H1 (cell line): ENCODE data around the gene NUBPL. TPM values are rescaled to one million over a fixed set of nuclear protein-coding genes. Genes with fewer than 3 reads are reported as not detected.

Source experiments
- CTCF ChIA-PET: fragments of 300-600 bp; sonication (Branson Sonifier 250); formaldehyde crosslinking; loops from one replicate; lab custom pipeline; 2021; ENCODE audit not compliant: partially characterized antibody; lab: Charles Lee
- POLR2A ChIA-PET: fragments of 300-600 bp; sonication (Branson Sonifier 250); formaldehyde crosslinking; loops from one replicate; lab custom pipeline; 2021; ENCODE audit warnings: inconsistent platforms; ENCODE audit not compliant: partially characterized antibody; lab: Charles Lee
- DNase-seq, 2 experiments: peaks; one replicate each; pipeline versions ENCODE4 v3.0.0 to v3.0.0-alpha.2; 2010 to 2022; ENCODE audit warnings: low spot score in 2 of 2, low read depth in 1 of 2, mixed read lengths in 1 of 2
- FAIRE-seq: peaks from 2 replicates; lab custom pipeline; 2011; peaks lifted over from hg19 to GRCh38; lab: Jason Lieb, UNC
- H2AFZ ChIP-seq: 2 replicates; pipeline ENCODE4 v1.8.1; 2012; ENCODE audit warnings: low read length, inconsistent platforms
- H2AK5ac ChIP-seq: 2 replicates; pipeline ENCODE4 v1.6.1; 2013; ENCODE audit warnings: low read depth, low read length
- H2BK120ac ChIP-seq: replicated peaks from 2 replicates; pipeline ENCODE3; 2013; ENCODE audit warnings: low read depth, low read length, inconsistent platforms
- H2BK12ac ChIP-seq: 2 replicates; pipeline ENCODE4 v1.6.1; 2013; ENCODE audit warnings: low read depth, low read length
- H2BK15ac ChIP-seq: 2 replicates; pipeline ENCODE4 v1.6.1; 2013; ENCODE audit warnings: low read length
- H2BK20ac ChIP-seq: 2 replicates; pipeline ENCODE4 v1.6.1; 2013; ENCODE audit warnings: low read length
- H2BK5ac ChIP-seq: 2 replicates; pipeline ENCODE4 v1.6.1; 2013; ENCODE audit warnings: low read depth, low read length
- H3K14ac ChIP-seq: 2 replicates; pipeline ENCODE4 v1.6.1; 2013; ENCODE audit warnings: inconsistent platforms; ENCODE audit not compliant: insufficient read length
- H3K18ac ChIP-seq: 2 replicates; pipeline ENCODE4 v1.6.1; 2013; ENCODE audit warnings: low read length; ENCODE audit errors: extremely low read depth
- H3K23ac ChIP-seq: 2 replicates; pipeline ENCODE4 v1.6.1; 2013; ENCODE audit warnings: inconsistent platforms; ENCODE audit not compliant: insufficient read length
- H3K23me2 ChIP-seq: 2 replicates; pipeline ENCODE4 v1.6.1; 2013; ENCODE audit warnings: low read depth, low read length
- H3K27ac ChIP-seq: 2 replicates; pipeline ENCODE4 v1.6.1; 2011; ENCODE audit warnings: low read depth, low read length, inconsistent platforms
- H3K27me3 ChIP-seq, 4 experiments: replicated peaks in 1 of 4; 1 replicate in 1 of 4; 2 replicates in 3 of 4; pipeline versions ENCODE4 v1.6.1 to v1.8.1; 2011 to 2013; ENCODE audit warnings: low read length in 3 of 4, mild to moderate bottlenecking in 3 of 4, inconsistent platforms in 2 of 4, mixed read lengths in 2 of 4, moderate library complexity in 1 of 4; ENCODE audit not compliant: control insufficient read depth in 3 of 4, insufficient read depth in 3 of 4; ENCODE audit errors: extremely low read depth in 1 of 4
- H3K36me3 ChIP-seq, 4 experiments: 2 replicates each; pipeline versions ENCODE4 v1.6.1 to v1.8.1; 2011 to 2013; ENCODE audit warnings: mild to moderate bottlenecking in 4 of 4, low read length in 3 of 4, moderate library complexity in 2 of 4, control low read depth in 1 of 4, inconsistent platforms in 1 of 4; ENCODE audit not compliant: insufficient read depth in 4 of 4, control insufficient read depth in 2 of 4
- H3K4ac ChIP-seq: replicated peaks from 2 replicates; pipeline ENCODE3; 2013; ENCODE audit warnings: low read length, low read depth, mixed read lengths, inconsistent platforms; ENCODE audit not compliant: insufficient read length
- H3K4me1 ChIP-seq, 4 experiments: replicated peaks in 1 of 4; 1 replicate in 1 of 4; 2 replicates in 3 of 4; pipeline versions ENCODE4 v1.6.1 to v1.8.1; 2011 to 2013; ENCODE audit warnings: low read length in 3 of 4, inconsistent platforms in 2 of 4, mixed read lengths in 1 of 4; ENCODE audit not compliant: insufficient read depth in 4 of 4, control insufficient read depth in 3 of 4
- H3K4me2 ChIP-seq, 2 experiments: 2 replicates each; pipeline versions ENCODE4 v1.6.1 to v1.8.1; 2011 to 2013; ENCODE audit warnings: low read depth in 2 of 2, low read length in 2 of 2, control low read depth in 1 of 2, inconsistent platforms in 1 of 2, mild to moderate bottlenecking in 1 of 2; ENCODE audit not compliant: insufficient read depth in 1 of 2
- H3K4me3 ChIP-seq, 4 experiments: fragments of 200-600, 300-600 bp in 1 of 4; sonication (generic), shearing (Covaris generic), sonication (Bioruptor Twin) in 1 of 4; 2 replicates each; pipeline versions ENCODE4 v1.5.1 to v1.8.1; 2011 to 2016; ENCODE audit warnings: low read length in 4 of 4, low read depth in 3 of 4, control low read depth in 2 of 4, inconsistent platforms in 2 of 4, mild to moderate bottlenecking in 2 of 4, mixed read lengths in 1 of 4, moderate library complexity in 1 of 4; ENCODE audit not compliant: insufficient read depth in 2 of 4; ENCODE audit errors: extremely low read depth in 1 of 4
- H3K56ac ChIP-seq: replicated peaks from 2 replicates; pipeline ENCODE3; 2013; ENCODE audit warnings: low read depth, mild to moderate bottlenecking, mixed read lengths, low read length, inconsistent platforms; ENCODE audit not compliant: insufficient read length
- H3K79me1 ChIP-seq: 2 replicates; pipeline ENCODE4 v1.6.1; 2013; ENCODE audit warnings: low read depth, low read length, control low read depth
- H3K79me2 ChIP-seq, 2 experiments: 2 replicates each; pipeline versions ENCODE4 v1.6.1 to v1.8.1; 2012 to 2013; ENCODE audit warnings: low read length in 2 of 2, mild to moderate bottlenecking in 2 of 2, inconsistent platforms in 1 of 2; ENCODE audit not compliant: insufficient read depth in 2 of 2, control insufficient read depth in 1 of 2
- H3K9ac ChIP-seq, 4 experiments: replicated peaks in 1 of 4; 1 replicate in 1 of 4; 2 replicates in 3 of 4; pipeline versions ENCODE4 v1.6.1 to v1.8.1; 2011 to 2013; ENCODE audit warnings: low read depth in 3 of 4, low read length in 3 of 4, control low read depth in 2 of 4, mild to moderate bottlenecking in 2 of 4, moderate library complexity in 2 of 4, inconsistent platforms in 1 of 4; ENCODE audit errors: extremely low read depth in 1 of 4
- H3K9me3 ChIP-seq, 2 experiments: 2 replicates each; pipeline versions ENCODE4 v1.6.1 to v1.8.1; 2012 to 2013; ENCODE audit warnings: mild to moderate bottlenecking in 2 of 2, moderate library complexity in 2 of 2, control low read depth in 1 of 2, inconsistent platforms in 1 of 2, low read depth in 1 of 2, low read length in 1 of 2, mixed read lengths in 1 of 2; ENCODE audit not compliant: insufficient read depth in 2 of 2
- H4K20me1 ChIP-seq, 2 experiments: replicated peaks in 1 of 2; 2 replicates each; pipeline versions ENCODE3 to v1.8.1; 2011 to 2013; ENCODE audit warnings: inconsistent platforms in 2 of 2, low read length in 2 of 2, mild to moderate bottlenecking in 1 of 2; ENCODE audit not compliant: insufficient read depth in 2 of 2, control insufficient read depth in 1 of 2
- H4K5ac ChIP-seq: 2 replicates; pipeline ENCODE4 v1.6.1; 2013; ENCODE audit warnings: low read length, low read depth, mixed read lengths, inconsistent platforms; ENCODE audit not compliant: insufficient read length
- H4K8ac ChIP-seq: 2 replicates; pipeline ENCODE4 v1.8.0; 2013; ENCODE audit warnings: mild to moderate bottlenecking, moderate library complexity, low read length, inconsistent platforms; ENCODE audit not compliant: insufficient read depth; ENCODE audit errors: extremely low read depth
- H4K91ac ChIP-seq: replicated peaks from 2 replicates; pipeline ENCODE3; 2013; ENCODE audit warnings: low read length, mixed read lengths, inconsistent platforms; ENCODE audit not compliant: insufficient read length
- BACH1 ChIP-seq: IDR thresholded peaks from 2 replicates; pipeline ENCODE4 v1.6.1; 2012; ENCODE audit warnings: low read length, improper control_type of control experiment
- CEBPB ChIP-seq: IDR thresholded peaks from 2 replicates; pipeline ENCODE4 v1.6.1; 2012; ENCODE audit warnings: low read depth, low read length
- JUND ChIP-seq: IDR thresholded peaks from 2 replicates; pipeline ENCODE4 v1.6.1; 2011; ENCODE audit warnings: mild to moderate bottlenecking, improper control_type of control experiment, low read length
- KDM1A ChIP-seq: fragments of 200-600, 300-600 bp; sonication (generic); IDR thresholded peaks from 2 replicates; pipeline ENCODE4 v1.7.1; 2016; ENCODE audit warnings: mild to moderate bottlenecking, low read length, borderline replicate concordance
- NRF1 ChIP-seq: IDR thresholded peaks from 2 replicates; pipeline ENCODE4 v1.6.1; 2011; ENCODE audit warnings: mild to moderate bottlenecking, low read depth, low read length, improper control_type of control experiment
- RNF2 ChIP-seq: fragments of 200-900, 300-1000 bp; sonication (generic); IDR thresholded peaks from 2 replicates; pipeline ENCODE4 v1.7.1; 2016; ENCODE audit warnings: borderline replicate concordance, low read depth, mild to moderate bottlenecking, antibody characterized with exemption, low read length; ENCODE audit not compliant: poor library complexity, severe bottlenecking; ENCODE audit errors: missing control alignments
- SAP30 ChIP-seq: fragments of 300-600 bp; sonication (generic); IDR thresholded peaks from 2 replicates; pipeline ENCODE4 v1.7.1; 2012; ENCODE audit warnings: low read length, moderate library complexity, mild to moderate bottlenecking, inconsistent platforms; ENCODE audit not compliant: insufficient read depth, insufficient replicate concordance
- SIX5 ChIP-seq: IDR thresholded peaks from 2 replicates; pipeline ENCODE4 v1.6.1; 2011; ENCODE audit warnings: mild to moderate bottlenecking, low read depth, low read length
- SP2 ChIP-seq: IDR thresholded peaks from 2 replicates; pipeline ENCODE4 v1.6.1; 2012; ENCODE audit warnings: mild to moderate bottlenecking, low read length, inconsistent platforms
- polyA plus RNA-seq, 7 experiments: library from polyadenylated mRNA; depleted of rRNA in 3 of 7; stranded (reverse) in 5 of 7; unstranded in 2 of 7; fragments of >200 nt in 5 of 7; fragments of 200-250 nt in 2 of 7; gene quantifications; 1 replicate in 5 of 7; 2 replicates in 1 of 7; 4 replicates in 1 of 7; pipeline versions ENCODE4 v1.2.1 to v1.2.3, GENCODE V29; 2011 to 2013; ENCODE audit warnings: missing spikeins in 2 of 7, mixed read lengths in 2 of 7
- total RNA-seq: library from RNA; stranded (reverse); fragmentation: NEBNext Ultra II Directional; extraction: Animal tissue kit (Norgen Biotek cat#: 25700); gene quantifications from 2 replicates; pipeline ENCODE4 v1.2.1, GENCODE V29; 2021
- TF ChIP-seq, protein P1 (sequence below): IDR thresholded peaks from 2 replicates; pipeline ENCODE4 v1.6.1; 2011; ENCODE audit warnings: low read depth, mild to moderate bottlenecking, low read length; ENCODE audit not compliant: insufficient read depth

Gene NUBPL
- total and polyA plus RNA-seq, 2 of the 8 experiments (the other 6 are each of a cell fraction or from before 2014, with no cell fraction given): 1.6 to 6.8 TPM

DNA sequence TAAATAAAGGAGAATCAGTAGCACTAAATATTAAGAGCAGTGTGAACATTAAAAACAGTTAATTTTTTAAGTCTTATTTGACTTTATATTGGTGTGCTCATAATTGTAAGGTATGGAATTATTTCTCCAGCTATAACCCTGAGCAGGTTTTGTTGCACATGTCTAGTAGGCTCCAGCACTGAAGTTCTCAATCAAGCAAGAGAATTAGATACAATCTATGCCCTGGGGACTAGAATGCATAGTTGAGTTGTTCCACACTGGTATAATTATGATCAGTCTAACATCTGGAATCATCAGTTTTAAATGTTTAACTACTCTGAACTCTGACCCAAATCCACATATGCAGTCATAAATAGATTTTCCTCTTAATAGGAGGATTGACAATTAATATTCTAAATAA lies 258.1 kb downstream of the NUBPL start:
- no peak overlapping the region for H2BK120ac ChIP-seq
- H3K14ac ChIP-seq: no peak overlapping the region
- no peak overlapping the region for H3K27ac ChIP-seq
- H3K4me1 ChIP-seq: no peaks in the 10 kb centered on the region
- H3K56ac ChIP-seq: no peak overlapping the region
- no peaks in the 10 kb centered on the region for H3K27me3 ChIP-seq
- ChIA-PET CTCF (no interaction called here), POLR2A (no interaction called here)
- no peaks in the 10 kb centered on the region for H4K20me1 ChIP-seq
- no peak for FAIRE-seq
- H2BK12ac ChIP-seq: no peak overlapping the region
- no peak overlapping the region for H4K91ac ChIP-seq
- H3K9ac ChIP-seq: no peak overlapping the region
- H4K8ac ChIP-seq: no peak overlapping the region
- TF ChIP-seq NRF1 (no peak), KDM1A (no peak), SP2 (no peak), SIX5 (no peak), SAP30 (no peak), BACH1 (no peak), RNF2 (no peak), CEBPB (no peak), JUND (no peak)
- TF ChIP-seq, protein P1, sequence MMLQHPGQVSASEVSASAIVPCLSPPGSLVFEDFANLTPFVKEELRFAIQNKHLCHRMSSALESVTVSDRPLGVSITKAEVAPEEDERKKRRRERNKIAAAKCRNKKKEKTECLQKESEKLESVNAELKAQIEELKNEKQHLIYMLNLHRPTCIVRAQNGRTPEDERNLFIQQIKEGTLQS: no peak
- H3K36me3 ChIP-seq: no peaks in the 10 kb centered on the region
- H2AK5ac ChIP-seq: no peak overlapping the region
- H3K9me3 ChIP-seq: no peaks in the 10 kb centered on the region; a peak in 1 of 4 replicates
- H3K4me3 ChIP-seq: no peak overlapping the region
- H2BK5ac ChIP-seq: no peak overlapping the region
- no peak overlapping the region for H4K5ac ChIP-seq
- no peak overlapping the region for H2AFZ ChIP-seq
- DNase-seq: no peak
- no peaks in the 10 kb centered on the region for H3K79me1 ChIP-seq
- no peak overlapping the region for H2BK20ac ChIP-seq
- H3K23me2 ChIP-seq: no peaks in the 10 kb centered on the region; the same call in 1 of the 2 replicates
- H3K23ac ChIP-seq: no peak overlapping the region
- H2BK15ac ChIP-seq: no peak overlapping the region
- H3K4me2 ChIP-seq: no peak overlapping the region
- no peak overlapping the region for H3K4ac ChIP-seq
- H3K79me2 ChIP-seq: no peaks in the 10 kb centered on the region
- no peak overlapping the region for H3K18ac ChIP-seq
